HG03045 (cell line): ENCODE results near the gene CRACDL.

ENCODE experiments used
- ATAC-seq: cut with Tn5 transposase; IDR thresholded peaks from one replicate; pipeline ENCODE4 v1.9.1; 2021; ENCODE audit warnings: mild to moderate bottlenecking, moderate library complexity; ENCODE audit not compliant: unreplicated experiment

Gene CRACDL

DNA sequence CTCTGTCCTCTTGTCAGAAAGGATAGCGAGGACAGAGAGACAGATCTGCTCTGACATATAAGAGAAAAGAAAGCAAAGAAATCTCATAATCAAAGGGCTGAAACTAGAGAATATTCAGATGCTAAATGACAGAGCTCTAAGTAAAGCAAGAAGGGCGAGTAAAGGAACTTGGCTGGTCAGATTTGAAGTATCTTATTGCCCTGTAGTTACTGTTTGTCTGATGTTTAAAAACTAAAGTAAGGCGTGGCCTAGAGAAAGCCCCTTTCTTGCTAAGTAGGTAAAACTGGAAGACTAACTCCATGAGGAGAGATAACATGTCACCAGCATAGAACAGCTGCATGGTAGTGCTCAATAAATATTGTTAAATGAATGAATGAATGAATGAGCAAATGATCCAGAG, 70.0 kb downstream of the CRACDL start:
- no peak for ATAC-seq

- ATAC-seq, result no peak
Measured at GRCh38 chr2:98861601-98862000, 74.4 kb downstream of the CRACDL start.

GRCh38 chr2:98859323-98859722, 76.7 kb downstream of the CRACDL start:
- ATAC-seq, result no peak

- ATAC-seq, result no peak
Measured at GRCh38 chr2:98857001-98857400, 79.0 kb downstream of the CRACDL start.

GRCh38 chr2:98854682-98855081, 81.3 kb downstream of the CRACDL start:
- ATAC-seq, result no peak

DNA sequence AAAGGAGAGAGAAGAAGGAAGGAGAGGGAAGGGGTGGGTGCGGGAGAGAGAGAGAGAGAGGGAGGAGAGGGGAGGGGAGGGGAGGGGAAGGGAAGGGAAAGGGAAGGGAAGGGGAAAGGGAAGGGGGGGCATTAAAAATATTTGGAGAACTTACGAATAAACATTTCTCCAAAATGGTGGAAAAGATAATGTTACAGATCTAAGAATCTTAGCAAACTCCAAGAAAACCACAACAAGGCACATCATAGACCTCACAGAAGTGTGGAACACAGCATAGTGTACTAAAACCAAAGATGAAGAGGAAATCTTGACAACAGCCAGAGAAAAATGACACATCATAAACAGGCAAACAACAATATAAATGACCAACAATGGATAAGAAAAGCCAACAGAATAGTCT, 83.1 kb downstream of the CRACDL start:
- ATAC-seq, result no peak

GRCh38 chr2:98850074-98850473, 86.0 kb downstream of the CRACDL start:
- ATAC-seq, result no peak

DNA sequence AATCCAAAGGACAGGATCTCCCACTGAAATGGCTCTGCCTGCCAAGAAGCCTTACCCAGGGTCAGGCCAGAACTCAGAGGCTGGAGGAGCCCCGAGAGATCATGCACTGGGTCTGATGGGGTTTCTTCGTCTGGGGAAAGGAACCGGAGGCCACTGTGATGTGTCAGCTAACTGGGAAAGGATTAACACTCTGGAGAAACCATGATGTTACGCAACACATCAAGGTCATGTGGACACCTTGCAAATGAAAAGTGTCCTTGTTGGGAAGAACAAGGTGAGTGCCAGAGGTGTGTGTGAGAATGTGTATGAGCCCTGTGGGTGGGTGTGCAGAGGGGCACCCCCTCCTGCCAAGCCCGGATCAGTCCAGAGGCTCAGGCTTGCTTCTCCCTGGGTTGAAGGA, 86.9 kb downstream of the CRACDL start:
- ATAC-seq, result no peak

DNA sequence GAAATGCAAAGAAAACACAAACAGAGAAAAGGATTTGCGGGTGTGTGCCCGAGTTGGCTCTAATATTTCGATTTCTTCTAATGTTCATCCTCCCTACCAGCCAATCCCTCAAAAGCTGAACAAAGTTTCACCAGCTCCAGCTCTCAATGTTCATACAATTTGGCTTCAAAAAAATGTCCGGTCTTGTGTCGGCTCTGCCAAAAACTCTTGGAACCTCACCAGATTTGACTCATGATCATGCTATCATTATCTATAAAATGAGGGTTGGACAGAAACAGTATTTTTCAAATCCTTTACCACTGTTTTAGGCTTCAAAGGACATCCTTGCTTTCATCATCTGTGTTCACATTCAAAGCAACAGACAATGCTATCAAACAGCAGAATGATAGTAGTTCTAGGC, 88.2 kb downstream of the CRACDL start:
- ATAC-seq, result no peak

DNA sequence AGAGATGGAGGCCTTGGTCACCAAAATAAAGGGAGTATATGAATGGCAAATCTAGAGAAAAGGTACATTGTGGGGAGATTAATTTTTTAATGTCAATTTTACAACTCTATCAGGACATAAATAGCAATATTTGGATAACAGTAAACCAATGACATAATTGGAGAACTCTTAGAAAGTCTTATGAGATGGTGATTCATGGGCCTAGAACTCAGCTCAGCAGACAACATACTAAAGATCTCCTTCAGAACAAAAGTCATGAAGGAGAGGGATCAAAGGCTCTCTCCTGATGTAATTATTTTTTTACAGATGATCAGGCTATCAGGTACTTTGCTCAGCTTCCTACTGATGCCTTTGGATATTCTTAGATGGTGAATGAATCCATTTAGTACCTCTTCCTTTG, 90.0 kb downstream of the CRACDL start:
- no peak for ATAC-seq

- no peak for ATAC-seq
Measured at GRCh38 chr2:98842136-98842535, 93.9 kb downstream of the CRACDL start.

DNA sequence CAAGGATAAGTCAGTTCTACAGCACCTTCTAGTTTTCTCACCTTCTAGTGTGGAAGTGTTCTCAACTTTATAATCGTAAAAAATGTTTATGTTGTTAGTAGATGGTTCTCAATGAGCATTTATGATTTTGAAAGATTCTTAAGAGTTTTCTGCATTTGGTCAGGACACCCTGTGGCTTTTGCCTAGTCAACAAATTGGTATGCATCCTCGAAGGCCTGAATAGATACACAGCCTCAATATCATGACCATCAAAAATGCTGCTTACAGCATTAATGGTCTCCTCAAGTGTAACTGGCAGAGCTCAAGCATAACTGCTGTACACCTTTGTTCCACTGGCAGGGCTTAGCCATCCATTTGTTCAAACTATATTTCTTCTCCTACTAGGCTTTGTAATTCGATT, 96.7 kb downstream of the CRACDL start:
- no peak for ATAC-seq

DNA sequence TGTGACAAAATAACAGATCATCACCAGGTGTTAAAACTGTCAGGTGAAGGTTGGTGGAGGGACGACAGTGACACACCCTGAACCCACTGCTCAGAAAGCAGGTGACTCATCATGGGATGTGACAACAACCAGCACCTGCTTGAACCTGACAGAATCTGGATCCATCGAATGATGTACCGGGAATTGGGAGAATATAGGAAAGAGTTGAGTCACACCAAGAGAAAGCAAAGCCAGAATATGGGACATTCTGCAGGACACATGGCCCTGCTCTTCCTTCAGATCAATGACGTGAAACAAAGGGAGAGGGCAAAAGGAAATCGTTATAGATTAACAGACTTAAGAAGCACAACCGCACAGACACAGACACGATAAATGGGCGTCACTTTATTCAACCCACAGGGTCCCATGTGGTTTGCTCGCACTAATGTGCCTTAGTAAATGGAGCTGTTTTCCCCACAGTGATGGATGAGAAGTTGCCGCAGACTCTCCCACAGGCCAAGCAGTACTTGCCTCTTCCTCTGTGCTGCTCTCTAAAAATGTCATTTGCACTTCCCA, 100.1 kb downstream of the CRACDL start:
- no peak for ATAC-seq

DNA sequence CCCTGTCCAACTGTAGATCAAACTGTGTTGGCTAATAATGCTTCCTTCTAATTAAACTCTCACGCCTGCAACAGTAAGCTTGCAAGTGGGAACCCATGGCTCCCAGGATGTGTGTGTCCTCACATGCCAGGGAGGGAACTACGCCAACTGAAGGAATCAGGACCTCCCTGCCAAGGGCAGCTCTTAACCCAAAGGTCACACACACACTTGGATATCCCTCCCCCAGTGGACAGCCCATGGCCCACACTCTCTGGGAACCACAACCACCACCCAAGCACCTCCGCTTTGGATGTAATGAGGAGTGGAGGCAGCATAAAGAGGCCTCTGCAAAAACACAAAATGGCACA, 102.1 kb downstream of the CRACDL start:
- ATAC-seq, result no peak

GRCh38 chr2:98833172-98833916, 102.7 kb downstream of the CRACDL start:
- ATAC-seq, result no peak

GRCh38 chr2:98832172-98832571, 103.9 kb downstream of the CRACDL start:
- ATAC-seq, result no peak

DNA sequence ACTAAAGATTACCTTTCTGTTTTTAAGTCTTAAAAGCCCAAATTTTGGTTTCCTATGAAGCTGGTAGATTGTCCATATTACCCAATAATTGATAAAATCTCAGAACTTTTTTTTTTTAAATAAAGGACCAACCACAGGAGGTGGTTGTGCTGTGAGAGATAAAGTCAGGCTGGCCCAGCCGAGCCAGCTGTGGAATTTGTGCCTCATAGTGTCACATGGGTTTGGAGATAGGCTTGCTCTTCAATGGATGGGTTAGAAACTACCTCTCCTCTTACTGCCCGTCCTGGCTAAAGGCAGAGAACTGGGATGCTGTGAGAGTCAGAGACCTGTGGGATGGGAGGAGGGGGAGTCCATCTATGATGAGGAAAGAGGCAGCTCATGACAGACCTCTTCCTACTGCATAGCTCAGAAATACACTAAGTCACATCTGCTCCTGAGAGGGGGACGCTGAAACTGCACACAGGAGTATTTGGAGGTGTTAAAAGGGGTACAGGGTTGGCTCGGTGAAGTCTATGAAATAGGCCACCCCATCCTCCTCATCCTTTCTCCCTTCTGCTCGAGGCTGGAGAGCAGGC, 105.4 kb downstream of the CRACDL start:
- no peak for ATAC-seq

GRCh38 chr2:98829581-98830270, 106.3 kb downstream of the CRACDL start:
- ATAC-seq, result no peak

DNA sequence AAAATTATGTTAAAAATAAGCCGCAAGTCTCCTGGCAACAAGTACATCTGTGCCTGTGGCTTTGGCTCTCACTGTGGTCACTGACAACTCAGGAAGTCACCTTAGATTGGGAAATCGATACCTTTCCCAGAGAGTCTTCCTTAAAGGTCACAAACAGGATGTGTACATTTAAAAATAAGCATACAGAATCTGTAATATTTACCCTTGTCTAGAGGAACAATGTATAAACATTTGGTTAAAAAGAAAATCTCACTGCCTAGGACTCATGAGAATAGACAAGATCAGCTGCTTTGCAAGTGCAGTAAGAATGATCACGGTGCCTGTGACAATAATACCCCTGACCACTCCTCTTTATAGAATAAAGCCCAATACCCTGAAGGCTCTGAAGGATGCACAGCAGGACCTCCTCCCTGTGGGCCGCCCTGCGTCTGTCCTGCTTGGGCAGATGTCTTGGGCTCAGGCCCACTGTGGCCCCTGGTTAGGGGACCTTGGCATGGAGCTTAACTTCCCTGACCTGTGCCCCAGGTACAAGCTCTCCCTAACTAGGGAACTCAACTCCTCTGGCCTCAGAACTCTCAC, 107.1 kb downstream of the CRACDL start:
- no peak for ATAC-seq

DNA sequence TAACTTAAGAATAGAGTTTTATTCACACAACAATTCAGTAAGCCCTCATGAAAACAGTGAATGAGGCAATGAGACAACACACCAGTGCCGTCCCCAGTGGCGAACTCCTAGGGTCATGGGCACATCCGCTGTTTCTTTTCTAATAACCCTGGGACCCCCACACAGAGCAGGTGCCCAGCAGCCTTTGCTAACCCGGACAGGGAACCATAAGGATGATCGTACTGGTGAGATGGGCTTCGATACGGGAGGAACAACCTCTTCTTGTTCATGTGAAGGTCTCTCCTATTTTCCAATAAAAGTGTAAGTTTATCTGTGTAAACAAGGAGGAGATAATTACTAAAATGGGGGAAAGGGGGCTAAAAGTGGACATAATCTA, 107.7 kb downstream of the CRACDL start:
- no peak for ATAC-seq

- no peak for ATAC-seq
Measured at GRCh38 chr2:98827625-98828368, 108.2 kb downstream of the CRACDL start.
